Dermis lymphatic vessel endothelial cell (primary cell): ENCODE results near the gene SEL1L3. TPM values are rescaled to one million over a fixed set of nuclear protein-coding genes. Genes with fewer than 3 reads are reported as not detected.

ENCODE experiments used
- total RNA-seq: library from RNA; depleted of rRNA; stranded (reverse); fragments of >200 nt; gene quantifications from 2 replicates; pipeline ENCODE4 v1.2.1, GENCODE V29; 2014

SEL1L3 gene
- 43.9 and 77.2 TPM in 2 replicates for total RNA-seq

DNA sequence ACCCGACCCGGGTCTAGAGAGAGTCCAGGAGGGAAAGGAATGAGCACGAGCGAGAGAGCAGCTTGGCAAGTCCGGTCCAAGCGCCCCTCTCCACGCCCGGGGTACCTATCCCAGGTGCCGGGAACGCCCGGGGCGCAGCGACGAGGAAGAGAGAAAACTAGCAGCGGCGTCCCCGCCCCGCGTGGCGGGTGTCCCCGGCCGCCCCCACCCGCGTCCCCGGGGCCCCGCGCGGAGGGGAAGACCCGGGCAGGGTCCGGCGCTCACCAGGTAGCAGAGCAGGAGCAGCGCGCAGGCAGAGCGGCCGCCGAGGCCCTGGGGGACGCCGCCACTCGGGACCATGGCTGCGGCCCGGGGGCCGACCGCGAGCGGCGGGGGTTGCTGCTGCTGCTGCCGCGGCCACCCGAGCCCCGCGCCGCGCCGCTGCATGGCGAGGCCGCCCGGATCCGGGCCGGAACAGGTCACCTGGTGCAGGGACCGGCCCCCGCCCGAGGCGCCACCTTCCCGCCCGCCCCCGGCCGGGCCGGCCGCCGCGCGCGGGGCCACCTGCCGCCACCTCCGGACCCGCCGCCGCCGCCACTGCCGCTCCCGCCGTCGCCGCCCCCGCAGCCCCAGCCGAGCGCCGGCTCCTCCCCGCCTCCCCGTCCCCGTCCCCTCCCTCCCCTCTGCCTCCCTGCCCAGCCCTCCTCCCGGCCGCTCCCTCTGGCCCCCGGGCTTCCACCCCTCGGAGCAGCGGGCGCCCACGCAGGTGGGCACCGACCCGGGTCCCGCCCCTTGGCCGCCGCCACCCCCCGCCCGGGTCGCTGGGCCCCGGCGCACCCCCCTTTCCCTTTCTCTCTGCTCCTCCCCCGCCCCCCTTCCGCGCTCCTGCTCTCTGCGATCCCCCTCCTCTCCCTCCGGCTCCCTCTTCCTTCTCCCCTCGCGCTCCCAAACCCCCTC, at the start of gene SEL1L3:
SEL1L3 (minus strand) TSS at position 578 of the 936 bp plus-strand sequence; CDS start at position 426, 152 bp downstream.

Other genes starting within 250 kb of the SEL1L3 start
- 0.11 and 0.17 TPM in 2 replicates for gene SLC34A2, start 207.1 kb downstream of the SEL1L3 start, total RNA-seq
- 15.0 and 20.7 TPM in 2 replicates for gene SMIM20, start 51.2 kb upstream of the SEL1L3 start, total RNA-seq